Skeletal muscle tissue (tissue), 4 donors: Measurements from ENCODE around the gene TMEM245. TPM values are rescaled to one million over a fixed set of nuclear protein-coding genes. Genes with fewer than 3 reads are reported as not detected.

Experiments used
- H3K27ac ChIP-seq: one replicate; pipeline ENCODE4 v1.7.0; 2013; ENCODE audit warnings: mild to moderate bottlenecking, low read depth, low read length, inconsistent platforms
- H3K27me3 ChIP-seq, 3 donors: one replicate each; pipeline ENCODE4 v1.7.0; 2013; ENCODE audit warnings: low read length in 3 of 3; ENCODE audit not compliant: control insufficient read depth in 3 of 3, insufficient read depth in 3 of 3
- H3K36me3 ChIP-seq, 3 donors: one replicate each; pipeline ENCODE4 v1.7.0; 2013; ENCODE audit warnings: low read length in 3 of 3; ENCODE audit not compliant: control insufficient read depth in 3 of 3, insufficient read depth in 3 of 3
- H3K4me1 ChIP-seq, 3 donors: one replicate each; pipeline ENCODE4 v1.7.0; 2013; ENCODE audit warnings: low read length in 3 of 3, mild to moderate bottlenecking in 3 of 3; ENCODE audit not compliant: control insufficient read depth in 3 of 3, insufficient read depth in 3 of 3
- H3K4me3 ChIP-seq, 3 donors: one replicate each; pipeline ENCODE4 v1.7.0; 2013; ENCODE audit warnings: low read length in 3 of 3
- H3K9ac ChIP-seq, 3 donors: one replicate each; pipeline ENCODE4 v1.7.0; 2013; ENCODE audit warnings: low read length in 3 of 3, mild to moderate bottlenecking in 3 of 3, moderate library complexity in 2 of 3, low read depth in 1 of 3
- H3K9me3 ChIP-seq, 3 donors: one replicate each; pipeline ENCODE4 v1.7.0; 2013; ENCODE audit warnings: low read length in 3 of 3; ENCODE audit not compliant: control insufficient read depth in 3 of 3
- total RNA-seq: library from RNA; depleted of rRNA; stranded (reverse); fragments of >200 nt; gene quantifications from one replicate; pipeline ENCODE4 v1.2.3, GENCODE V29; 2014
- donor health status: Osteomylitis.

The TMEM245 gene
- total RNA-seq, 1 donor from 2014 or later, result 62.6 TPM

GRCh38 chr9:109022873-109023272 is 96.9 kb downstream of the TMEM245 start:
- no peaks in the 10 kb centered on the region for H3K9me3 ChIP-seq
- no peak overlapping the region for H3K9ac ChIP-seq
- H3K27me3 ChIP-seq, result no peaks in the 10 kb centered on the region
- no peak overlapping the region for H3K27ac ChIP-seq
- H3K36me3 ChIP-seq, result peaks cover 0 to 4% (median 2%) of the 10 kb centered on the region in 3 donors
- H3K4me1 ChIP-seq, result peaks cover 4 to 13% (median 7%) of the 10 kb centered on the region in 3 donors
- no peak overlapping the region for H3K4me3 ChIP-seq

- peaks cover 3 to 15% (median 13%) of the 10 kb centered on the region in 3 donors for H3K4me1 ChIP-seq
- H3K9ac ChIP-seq, result no peak overlapping the region
Measured at GRCh38 chr9:109020581-109021511, 98.9 kb downstream of the TMEM245 start.

GRCh38 chr9:109020113-109020512 is 99.6 kb downstream of the TMEM245 start:
- Histone ChIP-seq H3K27me3 (no peaks in the 10 kb centered on the region), H3K36me3 (peaks cover 0 to 4% (median 4%) of the 10 kb centered on the region in 3 donors), H3K9me3 (no peaks in the 10 kb centered on the region), H3K4me1 (peaks cover 3 to 15% (median 10%) of the 10 kb centered on the region in 3 donors), H3K27ac (no peak overlapping the region), H3K4me3 (no peak overlapping the region), H3K9ac (no peak overlapping the region)

More at GRCh38 chr9:109020581-109021511, 98.9 kb downstream of the TMEM245 start:
- Histone ChIP-seq H3K27ac (no peak overlapping the region), H3K9me3 (no peaks in the 10 kb centered on the region), H3K36me3 (peaks cover 0 to 4% (median 4%) of the 10 kb centered on the region in 3 donors), H3K27me3 (no peaks in the 10 kb centered on the region), H3K4me3 (no peak overlapping the region)

- no peak overlapping the region for H3K4me3 ChIP-seq
- no peaks in the 10 kb centered on the region for H3K9me3 ChIP-seq
- peaks cover 3 to 17% (median 12%) of the 10 kb centered on the region in 3 donors for H3K4me1 ChIP-seq
- no peaks in the 10 kb centered on the region for H3K27me3 ChIP-seq
- peaks cover 0 to 4% (median 4%) of the 10 kb centered on the region in 3 donors for H3K36me3 ChIP-seq
- H3K9ac ChIP-seq, result no peak overlapping the region
- no peak overlapping the region for H3K27ac ChIP-seq
Measured at GRCh38 chr9:109019420-109019819, 100.3 kb downstream of the TMEM245 start.

- no peak overlapping the region for H3K9ac ChIP-seq
- no peaks in the 10 kb centered on the region for H3K27me3 ChIP-seq
- H3K4me3 ChIP-seq, result no peak overlapping the region
- H3K4me1 ChIP-seq, result peaks cover 6 to 24% (median 22%) of the 10 kb centered on the region in 3 donors
- no peak overlapping the region for H3K27ac ChIP-seq
- peaks cover 0 to 4% (median 4%) of the 10 kb centered on the region in 3 donors for H3K36me3 ChIP-seq
- H3K9me3 ChIP-seq, result no peaks in the 10 kb centered on the region
Measured at GRCh38 chr9:109017493-109017892, 102.3 kb downstream of the TMEM245 start.

GRCh38 chr9:109017061-109017460 is 102.7 kb downstream of the TMEM245 start:
- H3K36me3 ChIP-seq, result peaks cover 0 to 4% (median 4%) of the 10 kb centered on the region in 3 donors
- H3K9me3 ChIP-seq, result no peaks in the 10 kb centered on the region
- no peak overlapping the region for H3K4me3 ChIP-seq
- no peak overlapping the region for H3K9ac ChIP-seq
- H3K27me3 ChIP-seq, result no peaks in the 10 kb centered on the region
- H3K4me1 ChIP-seq, result peaks cover 10 to 26% (median 26%) of the 10 kb centered on the region in 3 donors
- no peak overlapping the region for H3K27ac ChIP-seq

- Histone ChIP-seq H3K36me3 (peaks cover 0 to 4% (median 4%) of the 10 kb centered on the region in 3 donors), H3K9ac (no peak overlapping the region), H3K4me1 (peaks cover 13 to 36% (median 28%) of the 10 kb centered on the region in 3 donors), H3K4me3 (no peak overlapping the region), H3K9me3 (no peaks in the 10 kb centered on the region), H3K27ac (no peak overlapping the region), H3K27me3 (no peaks in the 10 kb centered on the region)
Measured at GRCh38 chr9:109016132-109016531, 103.6 kb downstream of the TMEM245 start.

GRCh38 chr9:109014608-109015280 is 105.0 kb downstream of the TMEM245 start:
- Histone ChIP-seq H3K9ac (no peak overlapping the region), H3K36me3 (peaks cover 0 to 4% (median 2%) of the 10 kb centered on the region in 3 donors), H3K4me1 (peaks cover 13 to 41% (median 28%) of the 10 kb centered on the region in 3 donors), H3K4me3 (no peak overlapping the region), H3K27ac (peak overlapping the region; percentile 82), H3K27me3 (no peaks in the 10 kb centered on the region), H3K9me3 (no peaks in the 10 kb centered on the region)

- Histone ChIP-seq H3K9ac (peak overlapping the region; percentile 57 to 79 (median 71)), H3K27ac (peak overlapping the region; percentile 82), H3K9me3 (no peaks in the 10 kb centered on the region), H3K4me3 (peak overlapping the region; percentile 72 to 82 (median 81)), H3K36me3 (peaks cover 0 to 2% (median 0%) of the 10 kb centered on the region in 3 donors), H3K27me3 (no peaks in the 10 kb centered on the region), H3K4me1 (peaks cover 13 to 41% (median 28%) of the 10 kb centered on the region in 3 donors)
Measured at GRCh38 chr9:109013679-109014607, 105.8 kb downstream of the TMEM245 start.
